GM12878 (cell line): ENCODE results near the gene LSAMP.

Experiments used
- CEBPB ChIP-seq, 2 experiments: fragments of 150-350 bp in 1 of 2; IDR thresholded peaks; 2 replicates each; pipeline ENCODE4 v1.6.1; 2012 to 2014; ENCODE audit warnings: low read depth in 2 of 2, low read length in 2 of 2, borderline replicate concordance in 1 of 2, inconsistent platforms in 1 of 2
- CTCF ChIP-seq, 3 experiments: IDR thresholded peaks in 2 of 3; conservative IDR thresholded peaks in 1 of 3; 2 replicates each; pipeline ENCODE4 v1.5.1; 2011; ENCODE audit warnings: low read depth in 3 of 3, low read length in 3 of 3, mild to moderate bottlenecking in 3 of 3, control low read depth in 2 of 3, moderate library complexity in 2 of 3, inconsistent platforms in 1 of 3, mixed read lengths in 1 of 3; ENCODE audit not compliant: control insufficient read depth in 2 of 3, insufficient read depth in 1 of 3; ENCODE audit errors: extremely low read depth in 1 of 3
- FOXM1 ChIP-seq: IDR thresholded peaks from 2 replicates; pipeline ENCODE4 v1.6.1; 2012; ENCODE audit warnings: low read depth, mild to moderate bottlenecking, inconsistent platforms, low read length, moderate library complexity
- KLF5 ChIP-seq: fragments of 450-650 bp; IDR thresholded peaks from 2 replicates; pipeline ENCODE4 v1.6.1; 2014; ENCODE audit warnings: mild to moderate bottlenecking; ENCODE audit not compliant: partially characterized antibody
- POLR2AphosphoS5 ChIP-seq: IDR thresholded peaks from 2 replicates; pipeline ENCODE4 v1.6.1; 2011; ENCODE audit warnings: mild to moderate bottlenecking, low read length, inconsistent platforms
- RBBP5 ChIP-seq: fragments of 200-600 bp; sonication (generic); conservative IDR thresholded peaks from 2 replicates; pipeline ENCODE4 v1.6.1; 2016
- RFX5 ChIP-seq: IDR thresholded peaks from 2 replicates; pipeline ENCODE4 v1.6.1; 2011; ENCODE audit warnings: low read depth, low read length, improper control_type of control experiment
- SRF ChIP-seq, 2 experiments: IDR thresholded peaks; 2 replicates each; pipeline ENCODE4 v1.6.1; 2011; ENCODE audit warnings: low read depth in 2 of 2, low read length in 2 of 2, mild to moderate bottlenecking in 1 of 2, moderate library complexity in 1 of 2
- ZNF217 ChIP-seq: fragments of 450-650 bp; IDR thresholded peaks from 2 replicates; pipeline ENCODE4 v1.6.1; 2017; ENCODE audit warnings: antibody characterized with exemption, mild to moderate bottlenecking
- ZNF274 ChIP-seq: IDR thresholded peaks from one replicate; pipeline ENCODE4 v1.8.0; 2011; ENCODE audit not compliant: insufficient read length, insufficient read depth

DNA sequence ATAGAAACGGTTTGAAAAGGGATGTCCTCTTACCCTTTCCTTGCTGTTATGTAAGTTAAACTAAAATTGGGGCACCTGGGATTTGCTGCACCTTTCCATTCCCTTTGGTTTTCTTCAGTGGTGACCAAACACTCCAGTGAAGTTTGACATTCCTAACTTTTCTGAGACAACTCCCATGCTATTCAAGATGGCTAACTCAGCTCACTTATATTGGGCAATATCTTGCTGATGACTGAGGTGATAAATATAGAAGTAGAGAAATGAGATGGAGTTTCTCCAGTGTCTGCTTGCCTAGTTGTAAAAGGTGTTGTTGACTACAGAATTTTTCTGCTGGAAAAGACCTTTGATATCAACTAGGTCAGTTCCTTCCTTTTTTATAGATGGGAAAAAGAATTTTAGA lies 530.2 kb downstream of the LSAMP start:
- TF ChIP-seq FOXM1 (no peak), POLR2AphosphoS5 (no peak), CTCF (IDR thresholded peaks at IDR 0.05 in 2 of 3, conservative IDR thresholded peaks at IDR 0.05 in 1 of 3; ENCODE audit: control insufficient read depth in 2 of 3, extremely low read depth in 1 of 3, insufficient read depth in 1 of 3, low read depth in 3 of 3, low read length in 3 of 3) (no peak), RBBP5 (no peak), CEBPB (IDR thresholded peaks at IDR 0.05; ENCODE audit: borderline replicate concordance in 1 of 2, low read depth in 2 of 2, low read length in 2 of 2) (no peak), RFX5 (no peak), ZNF217 (no peak), ZNF274 (no peak), SRF (IDR thresholded peaks at IDR 0.05; ENCODE audit: low read depth in 2 of 2, low read length in 2 of 2) (no peak), KLF5 (no peak)
